Measurements from ENCODE around the gene TMEM18. TPM values are rescaled to one million over a fixed set of nuclear protein-coding genes. Genes with fewer than 3 reads are reported as not detected.
A peak's percentile ranks its signal among the peaks of the same experiment; 100 is the strongest.

The TMEM18 gene
- total and polyA plus RNA-seq, 9 of the 15 experiments (the other 6 are each of a cell fraction or from before 2014, with no cell fraction given) = 12.8 to 55.9 (median 21.8) TPM

GRCh38 chr2:714005-714741 is 37.0 kb upstream of the TMEM18 start (continued):
- TF ChIP-seq REST (IDR thresholded peaks at IDR 0.05; ENCODE audit: borderline replicate concordance) (peak; percentile 40; the same call in 1 of the 2 replicates), REST (CRISPR knock-in tag; IDR thresholded peaks at IDR 0.05; ENCODE audit: low read depth) (no peak), ZNF239 (CRISPR knock-in tag; IDR thresholded peaks at IDR 0.05) (no peak), CC2D1A (IDR thresholded peaks at IDR 0.05) (no peak), HOXB6 (CRISPR knock-in tag; IDR thresholded peaks at IDR 0.05; ENCODE audit: borderline replicate concordance) (no peak), RAD21 (CRISPR knock-in tag; conservative IDR thresholded peaks at IDR 0.05 in 1 of 2, IDR thresholded peaks at IDR 0.05 in 1 of 2) (peak; percentile 28 to 50; a peak in 2 of 4 replicates)

Data from K562 (cell line).